GM21717 (cell line): ENCODE results near the gene PFKP.

Source experiments
- ATAC-seq: cut with Tn5 transposase; IDR thresholded peaks from one replicate; pipeline ENCODE4 v1.9.1; 2021; ENCODE audit warnings: mild to moderate bottlenecking, moderate library complexity; ENCODE audit not compliant: unreplicated experiment

Gene PFKP

DNA sequence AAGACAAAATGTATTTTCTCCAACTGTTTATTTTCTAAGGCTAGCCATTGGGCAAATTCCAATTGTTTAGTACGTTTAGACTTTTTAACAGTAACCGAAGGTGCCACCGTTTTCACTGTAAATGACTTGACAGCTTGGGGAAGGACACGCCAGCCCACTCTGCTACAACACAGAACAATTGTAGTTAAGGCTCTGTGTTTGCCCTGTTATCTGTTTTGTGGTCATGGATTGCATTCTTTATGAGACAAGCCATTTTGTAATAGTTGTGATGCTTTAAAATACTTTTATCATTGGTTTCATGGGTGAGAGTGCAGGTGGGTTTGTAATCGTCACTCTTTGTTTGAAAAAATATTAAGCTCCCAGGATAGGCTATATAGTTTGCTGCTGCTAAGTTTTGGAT, 111.8 kb downstream of the PFKP start:
- ATAC-seq, result no peak

DNA sequence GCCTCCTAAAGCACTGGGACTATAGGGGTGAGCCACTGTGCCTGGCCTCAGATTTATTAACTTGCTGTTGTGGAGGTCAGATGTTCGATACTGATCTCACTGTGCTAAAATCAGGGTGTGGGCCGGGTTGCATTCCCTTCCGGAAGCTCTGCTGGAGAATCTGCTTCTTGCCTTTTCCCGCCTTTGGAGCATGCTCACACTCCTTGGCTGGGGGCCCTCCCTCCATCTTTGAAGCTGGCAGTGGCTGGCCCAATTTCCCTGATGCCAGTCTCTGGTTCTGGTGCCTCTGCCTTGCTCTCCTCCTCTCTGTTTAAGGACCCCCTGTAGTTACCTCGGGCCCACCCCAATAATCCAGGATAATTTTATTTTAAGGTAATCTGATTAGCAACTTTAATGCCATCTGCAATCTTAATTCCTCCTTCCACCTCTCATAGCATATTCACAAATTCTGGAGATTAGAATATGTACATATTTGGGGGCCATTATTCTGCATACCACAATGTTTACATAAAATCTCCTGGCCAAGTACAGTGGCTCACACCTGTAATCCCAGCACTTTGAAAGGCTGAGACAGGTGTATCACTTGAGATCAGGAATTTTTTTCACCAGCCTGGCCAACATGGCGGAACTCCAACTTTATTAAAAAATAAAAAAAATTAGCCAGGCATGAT, 113.1 kb downstream of the PFKP start:
- no peak for ATAC-seq

DNA sequence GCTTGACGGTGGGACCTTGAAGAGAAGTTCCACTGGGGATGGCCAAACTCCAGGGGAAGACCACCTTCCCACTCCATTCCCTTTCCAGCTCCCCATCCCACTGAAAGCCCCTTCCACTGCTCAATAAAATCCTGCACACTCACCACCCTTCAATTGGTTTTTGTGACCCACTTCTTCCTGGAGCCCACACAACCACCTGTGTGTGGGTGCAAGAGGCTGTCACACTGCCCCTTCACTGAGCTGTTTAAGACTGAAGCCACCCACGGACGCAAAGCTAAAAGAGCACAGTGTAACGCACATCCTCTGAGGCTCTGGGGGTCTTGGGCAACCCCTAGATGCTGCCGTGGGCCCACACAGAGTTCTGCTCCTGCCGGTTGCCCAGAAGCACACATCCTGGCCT, 118.0 kb downstream of the PFKP start:
- ATAC-seq, result no peak

DNA sequence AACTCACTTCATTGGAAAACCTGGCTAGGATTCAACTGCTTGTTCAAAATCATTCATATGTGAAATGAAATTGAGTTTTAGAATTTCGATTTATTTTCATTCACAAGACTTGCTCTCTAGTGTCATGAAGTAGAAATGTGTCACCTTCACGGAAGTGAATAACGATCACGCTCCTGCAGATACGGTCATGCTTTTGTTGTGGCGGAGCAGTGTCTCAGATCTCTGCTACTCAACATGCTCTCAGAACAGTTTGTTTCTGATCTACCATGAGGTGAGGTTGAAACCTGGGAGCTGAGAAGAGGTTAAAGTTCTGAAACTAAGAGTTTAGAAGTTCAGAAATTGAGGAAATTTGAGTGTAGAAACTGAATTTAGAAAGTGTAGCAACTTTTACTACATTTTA, 119.0 kb downstream of the PFKP start:
- ATAC-seq, result no peak
